ENCODE measurements around the gene NUDT16L1. TPM values are rescaled to one million over a fixed set of nuclear protein-coding genes. Genes with fewer than 3 reads are reported as not detected.

Gene NUDT16L1
- polyA plus RNA-seq, 1 of the 3 experiments (the other 2 are of a cell fraction), result 45.8 TPM

DNA sequence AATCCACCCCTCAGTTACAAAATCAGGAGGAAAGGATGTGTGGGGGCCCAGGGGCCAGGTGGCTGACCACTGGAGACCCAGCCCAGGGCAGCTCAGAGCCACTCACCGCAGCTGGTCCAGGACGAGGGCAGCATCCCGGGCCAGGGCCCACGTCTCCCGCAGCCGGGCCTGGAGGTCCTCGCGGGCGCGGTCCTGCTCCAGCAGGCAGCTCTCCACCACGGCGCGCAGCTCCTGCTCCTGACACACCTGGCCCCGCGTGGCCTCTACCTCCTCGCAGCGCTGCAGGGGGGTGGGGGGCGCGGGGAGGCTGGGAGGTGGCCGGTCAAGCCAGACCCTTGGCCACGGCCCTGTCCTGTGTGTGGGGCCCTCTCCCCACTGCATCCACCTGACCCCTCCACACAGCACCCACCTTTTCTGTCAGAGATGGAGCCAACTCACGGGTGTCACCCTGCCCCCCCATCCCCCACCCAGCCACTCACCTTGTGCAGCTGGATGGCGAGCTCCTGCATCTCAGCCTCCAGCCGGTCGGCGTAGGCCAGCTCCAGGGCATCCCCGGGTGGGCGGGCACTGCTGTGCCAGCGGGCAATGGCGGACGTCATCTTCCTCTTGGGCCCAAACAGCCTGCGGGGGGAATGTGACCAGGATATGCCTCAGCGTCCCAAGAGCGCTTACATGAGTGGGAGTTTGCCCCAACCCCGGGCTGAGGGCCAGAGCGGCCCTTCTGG, 5.1 kb downstream of the NUDT16L1 start:
- 96% methylated on average over 20 of the region's 36 CpGs for WGBS (ENCODE audit: low lambda C conversion rate)
- ChIA-PET CTCF (no interaction called here), POLR2A (interaction anchor here (0.6 to 1.1 kb wide), 2 partner anchors 123 to 137 kb away, joined by 3 to 4 read pairs; no protein-coding TSS in a partner anchor)

DNA sequence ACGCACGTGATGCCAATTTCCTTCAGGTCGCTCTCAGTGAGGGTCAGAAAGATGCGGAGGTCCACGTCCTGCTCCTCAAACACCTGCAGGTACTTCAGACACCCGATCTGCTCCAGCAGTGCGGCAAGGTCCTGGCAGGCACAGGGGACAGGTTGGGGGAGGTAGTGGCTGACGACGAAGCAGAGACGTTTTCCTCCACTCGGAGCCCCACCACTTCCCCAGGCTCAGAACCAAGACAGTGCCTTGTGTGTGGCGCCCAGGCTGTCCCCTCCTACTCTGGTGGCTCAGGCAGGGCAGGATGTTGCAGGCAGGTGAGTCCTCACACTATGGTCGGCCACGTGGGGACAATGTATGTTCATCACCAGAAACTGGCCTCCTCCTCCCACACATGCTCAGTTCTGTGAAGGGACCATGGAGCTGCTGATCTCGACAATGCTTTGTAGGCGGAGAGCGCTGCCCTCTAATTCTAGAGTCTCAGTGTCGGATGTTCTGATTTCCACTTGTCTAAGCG, 5.7 kb downstream of the NUDT16L1 start:
- CTCF ChIA-PET, result no interaction called here
- H3K36me3 ChIP-seq (replicated peaks in 1 of 2; ENCODE audit: control insufficient read depth in 1 of 2, insufficient read depth in 2 of 2, low read length in 1 of 2), result peaks cover 18 to 82% of the 10 kb centered on the region in 2 experiments
- TF ChIP-seq FOXJ3 (CRISPR knock-in tag; IDR thresholded peaks at IDR 0.05), result no peak
- no peak for TF ChIP-seq EP300 (IDR thresholded peaks at IDR 0.05; ENCODE audit: borderline replicate concordance in 1 of 2, low read depth in 1 of 2, low read length in 1 of 2)
- no peak for TF ChIP-seq YY1 (IDR thresholded peaks at IDR 0.05; ENCODE audit: low read depth)
- no peak for TF ChIP-seq IRF3 (IDR thresholded peaks at IDR 0.05; ENCODE audit: low read depth, low read length)
- no peak for TF ChIP-seq SIN3A (IDR thresholded peaks at IDR 0.05; ENCODE audit: borderline replicate concordance, low read depth, low read length)
- TF ChIP-seq SMC3 (IDR thresholded peaks at IDR 0.05; ENCODE audit: low read depth, low read length), result no peak
- no peak for TF ChIP-seq EZH2phosphoT487 (IDR thresholded peaks at IDR 0.05; ENCODE audit: borderline replicate concordance, low read depth)
- no peak for TF ChIP-seq FOSL2 (IDR thresholded peaks at IDR 0.05; ENCODE audit: borderline replicate concordance, low read depth)
- no peak for TF ChIP-seq TCF12 (IDR thresholded peaks at IDR 0.05)
- TF ChIP-seq JUND (IDR thresholded peaks at IDR 0.05), result no peak
- no peak for TF ChIP-seq RCOR1 (IDR thresholded peaks at IDR 0.05; ENCODE audit: low read length)
- no peak for TF ChIP-seq REST (IDR thresholded peaks at IDR 0.05; ENCODE audit: low read depth, low read length)
- TF ChIP-seq ELF1 (IDR thresholded peaks at IDR 0.05), result no peak
- no peak for TF ChIP-seq NRF1 (IDR thresholded peaks at IDR 0.05; ENCODE audit: low read depth, low read length)
- no peak for TF ChIP-seq USF2 (IDR thresholded peaks at IDR 0.05; ENCODE audit: borderline replicate concordance, low read depth, low read length)
- no peak for TF ChIP-seq NFIC (IDR thresholded peaks at IDR 0.05; ENCODE audit: borderline replicate concordance)

More for the DNA sequence above, 5.1 kb downstream of the NUDT16L1 start:
- DNase-seq, result peak; percentile 32
- Histone ChIP-seq H3K4me1 (ENCODE audit: control insufficient read depth in 1 of 2, insufficient read depth in 2 of 2, low read depth in 1 of 2, low read length in 1 of 2) (peaks cover 0 to 14% of the 10 kb centered on the region in 2 experiments; a peak in 1 of 4 replicates), H3K9me3 (no peaks in the 10 kb centered on the region), H3K9me2 (no peaks in the 10 kb centered on the region), H3K36me3 (replicated peaks in 1 of 2; ENCODE audit: control insufficient read depth in 1 of 2, insufficient read depth in 2 of 2, low read length in 1 of 2) (peaks cover 13 to 76% of the 10 kb centered on the region in 2 experiments), H3K27me3 (ENCODE audit: insufficient read depth) (no peaks in the 10 kb centered on the region), H2AFZ (ENCODE audit: low read depth) (no peak overlapping the region), H3K9ac (no peak overlapping the region), H3F3A (replicated peaks; ENCODE audit: insufficient read depth) (peaks cover 13% of the 10 kb centered on the region), H3K79me2 (ENCODE audit: insufficient read depth) (peaks cover 11% of the 10 kb centered on the region), H4K20me1 (ENCODE audit: insufficient read depth) (no peaks in the 10 kb centered on the region), H3K4me2 (no peak overlapping the region), H3K27ac (ENCODE audit: low read depth in 2 of 2, low read length in 1 of 2) (no peak overlapping the region), H3K4me3 (ENCODE audit: low read depth in 2 of 2, low read length in 1 of 2) (no peak overlapping the region)
- no peak for TF ChIP-seq FOXJ3 (CRISPR knock-in tag; IDR thresholded peaks at IDR 0.05)
- TF ChIP-seq SIN3A (IDR thresholded peaks at IDR 0.05; ENCODE audit: borderline replicate concordance, low read depth, low read length), result no peak

More for the DNA sequence above, 5.7 kb downstream of the NUDT16L1 start:
- Histone ChIP-seq H3K4me3 (ENCODE audit: low read depth in 2 of 2, low read length in 1 of 2) (no peak overlapping the region), H3K9me2 (no peaks in the 10 kb centered on the region), H3K27ac (ENCODE audit: low read depth in 2 of 2, low read length in 1 of 2) (no peak overlapping the region), H3K27me3 (ENCODE audit: insufficient read depth) (no peaks in the 10 kb centered on the region), H3K4me2 (no peak overlapping the region), H3K9ac (no peak overlapping the region), H3K4me1 (ENCODE audit: control insufficient read depth in 1 of 2, insufficient read depth in 2 of 2, low read depth in 1 of 2, low read length in 1 of 2) (peaks cover 0 to 14% of the 10 kb centered on the region in 2 experiments; a peak in 1 of 4 replicates), H3K79me2 (ENCODE audit: insufficient read depth) (peaks cover 10% of the 10 kb centered on the region), H3K9me3 (no peaks in the 10 kb centered on the region), H3F3A (replicated peaks; ENCODE audit: insufficient read depth) (peaks cover 13% of the 10 kb centered on the region), H2AFZ (ENCODE audit: low read depth) (no peak overlapping the region), H4K20me1 (ENCODE audit: insufficient read depth) (no peaks in the 10 kb centered on the region)
- POLR2A ChIA-PET, result no interaction called here
- no peak for DNase-seq
- WGBS (ENCODE audit: low lambda C conversion rate), result 94% methylated on average over 10 of the region's 19 CpGs
